H1 (cell line): ENCODE results near the gene NLGN4Y. TPM values are rescaled to one million over a fixed set of nuclear protein-coding genes. Genes with fewer than 3 reads are reported as not detected.

Source experiments
- CTCF ChIA-PET: fragments of 300-600 bp; sonication (Branson Sonifier 250); formaldehyde crosslinking; loops from one replicate; lab custom pipeline; 2021; ENCODE audit not compliant: partially characterized antibody; lab: Charles Lee
- POLR2A ChIA-PET: fragments of 300-600 bp; sonication (Branson Sonifier 250); formaldehyde crosslinking; loops from one replicate; lab custom pipeline; 2021; ENCODE audit warnings: inconsistent platforms; ENCODE audit not compliant: partially characterized antibody; lab: Charles Lee
- DNase-seq, 2 experiments: peaks; one replicate each; pipeline versions ENCODE4 v3.0.0 to v3.0.0-alpha.2; 2010 to 2022; ENCODE audit warnings: low spot score in 2 of 2, low read depth in 1 of 2, mixed read lengths in 1 of 2
- FAIRE-seq: peaks from 2 replicates; lab custom pipeline; 2011; peaks lifted over from hg19 to GRCh38; lab: Jason Lieb, UNC
- H2AFZ ChIP-seq: 2 replicates; pipeline ENCODE4 v1.8.1; 2012; ENCODE audit warnings: low read length, inconsistent platforms
- H2AK5ac ChIP-seq: 2 replicates; pipeline ENCODE4 v1.6.1; 2013; ENCODE audit warnings: low read depth, low read length
- H2BK120ac ChIP-seq: replicated peaks from 2 replicates; pipeline ENCODE3; 2013; ENCODE audit warnings: low read depth, low read length, inconsistent platforms
- H2BK12ac ChIP-seq: 2 replicates; pipeline ENCODE4 v1.6.1; 2013; ENCODE audit warnings: low read depth, low read length
- H2BK15ac ChIP-seq: 2 replicates; pipeline ENCODE4 v1.6.1; 2013; ENCODE audit warnings: low read length
- H2BK20ac ChIP-seq: 2 replicates; pipeline ENCODE4 v1.6.1; 2013; ENCODE audit warnings: low read length
- H2BK5ac ChIP-seq: 2 replicates; pipeline ENCODE4 v1.6.1; 2013; ENCODE audit warnings: low read depth, low read length
- H3K14ac ChIP-seq: 2 replicates; pipeline ENCODE4 v1.6.1; 2013; ENCODE audit warnings: inconsistent platforms; ENCODE audit not compliant: insufficient read length
- H3K18ac ChIP-seq: 2 replicates; pipeline ENCODE4 v1.6.1; 2013; ENCODE audit warnings: low read length; ENCODE audit errors: extremely low read depth
- H3K23ac ChIP-seq: 2 replicates; pipeline ENCODE4 v1.6.1; 2013; ENCODE audit warnings: inconsistent platforms; ENCODE audit not compliant: insufficient read length
- H3K23me2 ChIP-seq: 2 replicates; pipeline ENCODE4 v1.6.1; 2013; ENCODE audit warnings: low read depth, low read length
- H3K27ac ChIP-seq: 2 replicates; pipeline ENCODE4 v1.6.1; 2011; ENCODE audit warnings: low read depth, low read length, inconsistent platforms
- H3K27me3 ChIP-seq, 4 experiments: replicated peaks in 1 of 4; 1 replicate in 1 of 4; 2 replicates in 3 of 4; pipeline versions ENCODE4 v1.6.1 to v1.8.1; 2011 to 2013; ENCODE audit warnings: low read length in 3 of 4, mild to moderate bottlenecking in 3 of 4, inconsistent platforms in 2 of 4, mixed read lengths in 2 of 4, moderate library complexity in 1 of 4; ENCODE audit not compliant: control insufficient read depth in 3 of 4, insufficient read depth in 3 of 4; ENCODE audit errors: extremely low read depth in 1 of 4
- H3K36me3 ChIP-seq, 4 experiments: 2 replicates each; pipeline versions ENCODE4 v1.6.1 to v1.8.1; 2011 to 2013; ENCODE audit warnings: mild to moderate bottlenecking in 4 of 4, low read length in 3 of 4, moderate library complexity in 2 of 4, control low read depth in 1 of 4, inconsistent platforms in 1 of 4; ENCODE audit not compliant: insufficient read depth in 4 of 4, control insufficient read depth in 2 of 4
- H3K4ac ChIP-seq: replicated peaks from 2 replicates; pipeline ENCODE3; 2013; ENCODE audit warnings: low read length, low read depth, mixed read lengths, inconsistent platforms; ENCODE audit not compliant: insufficient read length
- H3K4me1 ChIP-seq, 4 experiments: replicated peaks in 1 of 4; 1 replicate in 1 of 4; 2 replicates in 3 of 4; pipeline versions ENCODE4 v1.6.1 to v1.8.1; 2011 to 2013; ENCODE audit warnings: low read length in 3 of 4, inconsistent platforms in 2 of 4, mixed read lengths in 1 of 4; ENCODE audit not compliant: insufficient read depth in 4 of 4, control insufficient read depth in 3 of 4
- H3K4me2 ChIP-seq, 2 experiments: 2 replicates each; pipeline versions ENCODE4 v1.6.1 to v1.8.1; 2011 to 2013; ENCODE audit warnings: low read depth in 2 of 2, low read length in 2 of 2, control low read depth in 1 of 2, inconsistent platforms in 1 of 2, mild to moderate bottlenecking in 1 of 2; ENCODE audit not compliant: insufficient read depth in 1 of 2
- H3K4me3 ChIP-seq, 4 experiments: fragments of 200-600, 300-600 bp in 1 of 4; sonication (generic), shearing (Covaris generic), sonication (Bioruptor Twin) in 1 of 4; 2 replicates each; pipeline versions ENCODE4 v1.5.1 to v1.8.1; 2011 to 2016; ENCODE audit warnings: low read length in 4 of 4, low read depth in 3 of 4, control low read depth in 2 of 4, inconsistent platforms in 2 of 4, mild to moderate bottlenecking in 2 of 4, mixed read lengths in 1 of 4, moderate library complexity in 1 of 4; ENCODE audit not compliant: insufficient read depth in 2 of 4; ENCODE audit errors: extremely low read depth in 1 of 4
- H3K56ac ChIP-seq: replicated peaks from 2 replicates; pipeline ENCODE3; 2013; ENCODE audit warnings: low read depth, mild to moderate bottlenecking, mixed read lengths, low read length, inconsistent platforms; ENCODE audit not compliant: insufficient read length
- H3K79me1 ChIP-seq: 2 replicates; pipeline ENCODE4 v1.6.1; 2013; ENCODE audit warnings: low read depth, low read length, control low read depth
- H3K79me2 ChIP-seq, 2 experiments: 2 replicates each; pipeline versions ENCODE4 v1.6.1 to v1.8.1; 2012 to 2013; ENCODE audit warnings: low read length in 2 of 2, mild to moderate bottlenecking in 2 of 2, inconsistent platforms in 1 of 2; ENCODE audit not compliant: insufficient read depth in 2 of 2, control insufficient read depth in 1 of 2
- H3K9ac ChIP-seq, 4 experiments: replicated peaks in 1 of 4; 1 replicate in 1 of 4; 2 replicates in 3 of 4; pipeline versions ENCODE4 v1.6.1 to v1.8.1; 2011 to 2013; ENCODE audit warnings: low read depth in 3 of 4, low read length in 3 of 4, control low read depth in 2 of 4, mild to moderate bottlenecking in 2 of 4, moderate library complexity in 2 of 4, inconsistent platforms in 1 of 4; ENCODE audit errors: extremely low read depth in 1 of 4
- H3K9me3 ChIP-seq, 2 experiments: 2 replicates each; pipeline versions ENCODE4 v1.6.1 to v1.8.1; 2012 to 2013; ENCODE audit warnings: mild to moderate bottlenecking in 2 of 2, moderate library complexity in 2 of 2, control low read depth in 1 of 2, inconsistent platforms in 1 of 2, low read depth in 1 of 2, low read length in 1 of 2, mixed read lengths in 1 of 2; ENCODE audit not compliant: insufficient read depth in 2 of 2
- H4K20me1 ChIP-seq, 2 experiments: replicated peaks in 1 of 2; 2 replicates each; pipeline versions ENCODE3 to v1.8.1; 2011 to 2013; ENCODE audit warnings: inconsistent platforms in 2 of 2, low read length in 2 of 2, mild to moderate bottlenecking in 1 of 2; ENCODE audit not compliant: insufficient read depth in 2 of 2, control insufficient read depth in 1 of 2
- H4K5ac ChIP-seq: 2 replicates; pipeline ENCODE4 v1.6.1; 2013; ENCODE audit warnings: low read length, low read depth, mixed read lengths, inconsistent platforms; ENCODE audit not compliant: insufficient read length
- H4K8ac ChIP-seq: 2 replicates; pipeline ENCODE4 v1.8.0; 2013; ENCODE audit warnings: mild to moderate bottlenecking, moderate library complexity, low read length, inconsistent platforms; ENCODE audit not compliant: insufficient read depth; ENCODE audit errors: extremely low read depth
- H4K91ac ChIP-seq: replicated peaks from 2 replicates; pipeline ENCODE3; 2013; ENCODE audit warnings: low read length, mixed read lengths, inconsistent platforms; ENCODE audit not compliant: insufficient read length
- ASH2L ChIP-seq: fragments of 200-600, 300-600 bp; sonication (generic); IDR thresholded peaks from one replicate; pipeline ENCODE4 v1.7.1; 2017; ENCODE audit warnings: low read length
- BACH1 ChIP-seq: IDR thresholded peaks from 2 replicates; pipeline ENCODE4 v1.6.1; 2012; ENCODE audit warnings: low read length, improper control_type of control experiment
- BRCA1 ChIP-seq: IDR thresholded peaks from 2 replicates; pipeline ENCODE4 v1.6.1; 2012; ENCODE audit warnings: low read depth, low read length, improper control_type of control experiment
- CBX5 ChIP-seq: fragments of 300-800, 300-1000 bp; sonication (generic); IDR thresholded peaks from 2 replicates; pipeline ENCODE4 v1.7.1; 2016; ENCODE audit warnings: antibody characterized with exemption, low read length, low read depth
- CHD2 ChIP-seq: IDR thresholded peaks from 2 replicates; pipeline ENCODE4 v1.6.1; 2012; ENCODE audit warnings: low read length, improper control_type of control experiment
- CTBP2 ChIP-seq: IDR thresholded peaks from 2 replicates; pipeline ENCODE4 v1.7.0; 2011; ENCODE audit warnings: borderline replicate concordance, mild to moderate bottlenecking, moderate library complexity, mixed read lengths, low read length; ENCODE audit not compliant: insufficient read depth, insufficient read length
- EP300 ChIP-seq, 2 experiments: IDR thresholded peaks; 1 replicate in 1 of 2; 2 replicates in 1 of 2; pipeline ENCODE4 v1.6.1; 2011 to 2012; ENCODE audit warnings: low read depth in 2 of 2, low read length in 2 of 2, mild to moderate bottlenecking in 2 of 2, borderline replicate concordance in 1 of 2, inconsistent platforms in 1 of 2, moderate library complexity in 1 of 2
- FOSL1 ChIP-seq: IDR thresholded peaks from 2 replicates; pipeline ENCODE4 v1.6.1; 2011; ENCODE audit warnings: mild to moderate bottlenecking, low read depth, low read length, moderate library complexity; ENCODE audit not compliant: insufficient read depth
- KDM1A ChIP-seq: fragments of 200-600, 300-600 bp; sonication (generic); IDR thresholded peaks from 2 replicates; pipeline ENCODE4 v1.7.1; 2016; ENCODE audit warnings: mild to moderate bottlenecking, low read length, borderline replicate concordance
- RBBP5 ChIP-seq: IDR thresholded peaks from 2 replicates; pipeline ENCODE4 v1.7.1; 2012; ENCODE audit warnings: low read depth, mild to moderate bottlenecking, inconsistent platforms, low read length, moderate library complexity, borderline replicate concordance
- RNF2 ChIP-seq: fragments of 200-900, 300-1000 bp; sonication (generic); IDR thresholded peaks from 2 replicates; pipeline ENCODE4 v1.7.1; 2016; ENCODE audit warnings: borderline replicate concordance, low read depth, mild to moderate bottlenecking, antibody characterized with exemption, low read length; ENCODE audit not compliant: poor library complexity, severe bottlenecking; ENCODE audit errors: missing control alignments
- WGBS, 2 experiments: shearing (Covaris generic) in 1 of 2; methylation state at CpG; one replicate each; pipeline versions ENCODE4 v1.1.6 to v1.1.7; 2013 to 2015; ENCODE audit warnings: low lambda C conversion rate in 2 of 2, mixed read lengths in 2 of 2, inconsistent platforms in 1 of 2, low coverage in 1 of 2, missing lambda C conversion rate in 1 of 2; ENCODE audit not compliant: insufficient replicate concordance in 2 of 2, insufficient coverage in 1 of 2, insufficient read length in 1 of 2; ENCODE audit errors: extremely low coverage in 1 of 2, missing lambda C conversion rate in 1 of 2; 5-methylcytosine and 5-hydroxymethylcytosine counted together
- polyA plus RNA-seq, 7 experiments: library from polyadenylated mRNA; depleted of rRNA in 3 of 7; stranded (reverse) in 5 of 7; unstranded in 2 of 7; fragments of >200 nt in 5 of 7; fragments of 200-250 nt in 2 of 7; gene quantifications; 1 replicate in 5 of 7; 2 replicates in 1 of 7; 4 replicates in 1 of 7; pipeline versions ENCODE4 v1.2.1 to v1.2.3, GENCODE V29; 2011 to 2013; ENCODE audit warnings: missing spikeins in 2 of 7, mixed read lengths in 2 of 7
- total RNA-seq: library from RNA; stranded (reverse); fragmentation: NEBNext Ultra II Directional; extraction: Animal tissue kit (Norgen Biotek cat#: 25700); gene quantifications from 2 replicates; pipeline ENCODE4 v1.2.1, GENCODE V29; 2021
- TF ChIP-seq, protein P1 (sequence below): IDR thresholded peaks from 2 replicates; pipeline ENCODE4 v1.6.1; 2012; ENCODE audit warnings: low read length, inconsistent platforms

The NLGN4Y gene
- total and polyA plus RNA-seq, 2 of the 8 experiments (the other 6 are each of a cell fraction or from before 2014, with no cell fraction given): 35.7 to 51.3 TPM

DNA sequence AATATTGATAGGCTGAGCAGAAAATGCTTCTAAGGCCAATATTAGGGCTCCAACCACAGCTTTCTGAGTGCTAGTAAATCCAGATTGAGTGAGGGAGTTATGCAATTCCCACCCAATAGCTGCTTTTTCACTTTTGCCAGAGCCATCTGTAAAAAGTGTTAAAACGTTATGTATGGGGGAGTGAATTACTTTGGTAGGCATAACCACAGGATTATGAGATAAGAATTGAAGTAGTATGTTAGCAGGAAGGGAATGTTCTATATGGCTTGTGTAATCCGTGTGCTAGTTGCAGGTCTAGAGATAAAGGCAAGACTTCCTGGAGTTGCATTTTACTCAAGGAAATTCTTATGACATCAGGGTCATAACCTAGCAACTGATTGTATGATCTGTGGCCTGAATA is 347.6 kb downstream of the NLGN4Y start:
- Histone ChIP-seq H2BK120ac (no peak overlapping the region), H3K36me3 (no peaks in the 10 kb centered on the region), H3K23me2 (no peaks in the 10 kb centered on the region), H3K27ac (no peak overlapping the region), H3K56ac (no peak overlapping the region), H2BK5ac (no peak overlapping the region), H4K8ac (no peak overlapping the region), H3K79me2 (no peaks in the 10 kb centered on the region), H3K4me2 (no peak overlapping the region), H3K14ac (no peak overlapping the region), H3K4me3 (no peak overlapping the region), H3K4me1 (no peaks in the 10 kb centered on the region), H3K18ac (no peak overlapping the region), H3K27me3 (no peaks in the 10 kb centered on the region), H2BK12ac (no peak overlapping the region), H4K20me1 (no peaks in the 10 kb centered on the region), H3K23ac (no peak overlapping the region), H2BK20ac (no peak overlapping the region), H4K5ac (no peak overlapping the region), H3K4ac (no peak overlapping the region), H3K9ac (no peak overlapping the region), H3K79me1 (no peaks in the 10 kb centered on the region), H4K91ac (no peak overlapping the region), H2AFZ (no peak overlapping the region), H2AK5ac (no peak overlapping the region), H2BK15ac (no peak overlapping the region), H3K9me3 (no peaks in the 10 kb centered on the region)
- 96% methylated on average over 2 of the region's 2 CpGs; no CpG with 5 or more reads in 1 of the 2 experiments for WGBS, 2 experiments
- ChIA-PET POLR2A (no interaction called here), CTCF (no interaction called here)
- TF ChIP-seq ASH2L (no peak), CTBP2 (no peak), EP300 (IDR thresholded peaks at IDR 0.05; ENCODE audit: borderline replicate concordance in 1 of 2, low read depth in 2 of 2, low read length in 2 of 2) (no peak), BACH1 (no peak), FOSL1 (no peak), CHD2 (no peak), KDM1A (no peak), RBBP5 (no peak), RNF2 (no peak), BRCA1 (no peak), CBX5 (no peak)
- TF ChIP-seq, protein P1, sequence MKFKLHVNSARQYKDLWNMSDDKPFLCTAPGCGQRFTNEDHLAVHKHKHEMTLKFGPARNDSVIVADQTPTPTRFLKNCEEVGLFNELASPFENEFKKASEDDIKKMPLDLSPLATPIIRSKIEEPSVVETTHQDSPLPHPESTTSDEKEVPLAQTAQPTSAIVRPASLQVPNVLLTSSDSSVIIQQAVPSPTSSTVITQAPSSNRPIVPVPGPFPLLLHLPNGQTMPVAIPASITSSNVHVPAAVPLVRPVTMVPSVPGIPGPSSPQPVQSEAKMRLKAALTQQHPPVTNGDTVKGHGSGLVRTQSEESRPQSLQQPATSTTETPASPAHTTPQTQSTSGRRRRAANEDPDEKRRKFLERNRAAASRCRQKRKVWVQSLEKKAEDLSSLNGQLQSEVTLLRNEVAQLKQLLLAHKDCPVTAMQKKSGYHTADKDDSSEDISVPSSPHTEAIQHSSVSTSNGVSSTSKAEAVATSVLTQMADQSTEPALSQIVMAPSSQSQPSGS: no peak
- FAIRE-seq (no peak), DNase-seq (no peak)
